Progenitor cell of endocrine pancreas (in vitro differentiated cells): ENCODE results near the gene NHP2. TPM values are rescaled to one million over a fixed set of nuclear protein-coding genes. Genes with fewer than 3 reads are reported as not detected.

Experiments used
- DNase-seq: peaks from one replicate; pipeline ENCODE4 v3.0.0; 2021; ENCODE audit warnings: low spot score; ENCODE audit not compliant: unreplicated experiment
- H3K27ac Mint-ChIP-seq: 2 replicates; pipeline ENCODE4 v1.8.0; 2021; ENCODE audit warnings: mild to moderate bottlenecking, moderate library complexity, mixed read lengths
- H3K27me3 Mint-ChIP-seq: 2 replicates; pipeline ENCODE4 v1.8.0; 2021; ENCODE audit warnings: mixed read lengths
- H3K36me3 Mint-ChIP-seq: 2 replicates; pipeline ENCODE4 v1.8.0; 2022; ENCODE audit warnings: mixed read lengths; ENCODE audit not compliant: insufficient read depth
- H3K4me1 Mint-ChIP-seq: 2 replicates; pipeline ENCODE4 v1.8.0; 2021; ENCODE audit warnings: low read depth, mixed read lengths
- H3K4me3 Mint-ChIP-seq: 2 replicates; pipeline ENCODE4 v1.8.0; 2021; ENCODE audit warnings: low read depth, mild to moderate bottlenecking, moderate library complexity, mixed read lengths
- H3K9me3 Mint-ChIP-seq: 2 replicates; pipeline ENCODE4 v1.8.0; 2021; ENCODE audit warnings: low read depth, mixed read lengths
- total RNA-seq: library from RNA; stranded (reverse); gene quantifications from 2 replicates; pipeline ENCODE4 v1.2.1, GENCODE V29; 2021
- TF ChIP-seq, protein P1 (sequence below): fragments of 200-600 bp; sonication (generic); IDR thresholded peaks from one replicate; pipeline ENCODE4 v1.5.0; 2021; ENCODE audit warnings: antibody characterized with exemption, mild to moderate bottlenecking; ENCODE audit not compliant: unreplicated experiment

The NHP2 gene
- total RNA-seq, 1 donor from 2014 or later: 114 TPM

- Mint-ChIP-seq H3K4me3 (no peak overlapping the region), H3K9me3 (no peaks in the 10 kb centered on the region), H3K27ac (no peak overlapping the region), H3K27me3 (peaks cover 3% of the 10 kb centered on the region), H3K4me1 (no peaks in the 10 kb centered on the region), H3K36me3 (no peaks in the 10 kb centered on the region)
- TF ChIP-seq, protein P1, sequence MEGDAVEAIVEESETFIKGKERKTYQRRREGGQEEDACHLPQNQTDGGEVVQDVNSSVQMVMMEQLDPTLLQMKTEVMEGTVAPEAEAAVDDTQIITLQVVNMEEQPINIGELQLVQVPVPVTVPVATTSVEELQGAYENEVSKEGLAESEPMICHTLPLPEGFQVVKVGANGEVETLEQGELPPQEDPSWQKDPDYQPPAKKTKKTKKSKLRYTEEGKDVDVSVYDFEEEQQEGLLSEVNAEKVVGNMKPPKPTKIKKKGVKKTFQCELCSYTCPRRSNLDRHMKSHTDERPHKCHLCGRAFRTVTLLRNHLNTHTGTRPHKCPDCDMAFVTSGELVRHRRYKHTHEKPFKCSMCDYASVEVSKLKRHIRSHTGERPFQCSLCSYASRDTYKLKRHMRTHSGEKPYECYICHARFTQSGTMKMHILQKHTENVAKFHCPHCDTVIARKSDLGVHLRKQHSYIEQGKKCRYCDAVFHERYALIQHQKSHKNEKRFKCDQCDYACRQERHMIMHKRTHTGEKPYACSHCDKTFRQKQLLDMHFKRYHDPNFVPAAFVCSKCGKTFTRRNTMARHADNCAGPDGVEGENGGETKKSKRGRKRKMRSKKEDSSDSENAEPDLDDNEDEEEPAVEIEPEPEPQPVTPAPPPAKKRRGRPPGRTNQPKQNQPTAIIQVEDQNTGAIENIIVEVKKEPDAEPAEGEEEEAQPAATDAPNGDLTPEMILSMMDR: no peak
- DNase-seq: no peak
Observed at GRCh38 chr5:178176791-178177190, 23.1 kb upstream of the NHP2 start.

- H3K36me3 Mint-ChIP-seq: no peaks in the 10 kb centered on the region
- no peak overlapping the region for H3K4me3 Mint-ChIP-seq
- H3K9me3 Mint-ChIP-seq: no peaks in the 10 kb centered on the region
- H3K27me3 Mint-ChIP-seq: peaks cover 6% of the 10 kb centered on the region
- H3K27ac Mint-ChIP-seq: no peak overlapping the region
- no peak for DNase-seq
- TF ChIP-seq, protein P1: no peak
- no peaks in the 10 kb centered on the region for H3K4me1 Mint-ChIP-seq
Observed at GRCh38 chr5:178174456-178174855, 20.8 kb upstream of the NHP2 start.

- H3K27ac Mint-ChIP-seq: no peak overlapping the region
- no peaks in the 10 kb centered on the region for H3K36me3 Mint-ChIP-seq
- H3K4me1 Mint-ChIP-seq: no peaks in the 10 kb centered on the region
- no peak overlapping the region for H3K4me3 Mint-ChIP-seq
- no peaks in the 10 kb centered on the region for H3K9me3 Mint-ChIP-seq
- DNase-seq: no peak
- H3K27me3 Mint-ChIP-seq: peaks cover 10% of the 10 kb centered on the region
- TF ChIP-seq, protein P1: no peak
Observed at GRCh38 chr5:178170455-178170854, 16.8 kb upstream of the NHP2 start.

DNA sequence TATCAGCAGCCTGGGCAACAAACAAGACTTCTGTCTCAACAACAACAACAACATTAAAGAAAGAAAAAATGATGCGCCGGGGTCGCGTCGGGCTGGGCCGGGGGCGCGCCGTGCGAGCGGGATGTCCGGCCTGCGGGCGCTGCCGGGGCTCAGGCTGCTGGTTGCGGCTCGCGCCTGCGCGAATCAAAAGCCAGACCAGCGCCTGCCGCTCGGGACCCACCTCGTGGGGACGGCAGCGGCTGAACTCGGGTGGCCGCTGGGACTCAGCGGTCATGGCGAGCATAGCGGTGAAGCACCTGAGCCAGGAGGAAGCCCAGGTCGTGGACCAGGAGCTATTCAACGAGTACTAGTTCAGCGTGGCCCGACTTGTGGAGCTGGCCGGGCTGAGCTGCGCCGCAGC, 11.9 kb upstream of the NHP2 start:
- TF ChIP-seq, protein P1: no peak
- H3K27ac Mint-ChIP-seq: no peak overlapping the region
- H3K9me3 Mint-ChIP-seq: no peaks in the 10 kb centered on the region
- H3K4me1 Mint-ChIP-seq: peaks cover 4% of the 10 kb centered on the region
- peaks cover 37% of the 10 kb centered on the region for H3K27me3 Mint-ChIP-seq
- H3K4me3 Mint-ChIP-seq: no peak overlapping the region
- no peak for DNase-seq
- no peaks in the 10 kb centered on the region for H3K36me3 Mint-ChIP-seq

DNA sequence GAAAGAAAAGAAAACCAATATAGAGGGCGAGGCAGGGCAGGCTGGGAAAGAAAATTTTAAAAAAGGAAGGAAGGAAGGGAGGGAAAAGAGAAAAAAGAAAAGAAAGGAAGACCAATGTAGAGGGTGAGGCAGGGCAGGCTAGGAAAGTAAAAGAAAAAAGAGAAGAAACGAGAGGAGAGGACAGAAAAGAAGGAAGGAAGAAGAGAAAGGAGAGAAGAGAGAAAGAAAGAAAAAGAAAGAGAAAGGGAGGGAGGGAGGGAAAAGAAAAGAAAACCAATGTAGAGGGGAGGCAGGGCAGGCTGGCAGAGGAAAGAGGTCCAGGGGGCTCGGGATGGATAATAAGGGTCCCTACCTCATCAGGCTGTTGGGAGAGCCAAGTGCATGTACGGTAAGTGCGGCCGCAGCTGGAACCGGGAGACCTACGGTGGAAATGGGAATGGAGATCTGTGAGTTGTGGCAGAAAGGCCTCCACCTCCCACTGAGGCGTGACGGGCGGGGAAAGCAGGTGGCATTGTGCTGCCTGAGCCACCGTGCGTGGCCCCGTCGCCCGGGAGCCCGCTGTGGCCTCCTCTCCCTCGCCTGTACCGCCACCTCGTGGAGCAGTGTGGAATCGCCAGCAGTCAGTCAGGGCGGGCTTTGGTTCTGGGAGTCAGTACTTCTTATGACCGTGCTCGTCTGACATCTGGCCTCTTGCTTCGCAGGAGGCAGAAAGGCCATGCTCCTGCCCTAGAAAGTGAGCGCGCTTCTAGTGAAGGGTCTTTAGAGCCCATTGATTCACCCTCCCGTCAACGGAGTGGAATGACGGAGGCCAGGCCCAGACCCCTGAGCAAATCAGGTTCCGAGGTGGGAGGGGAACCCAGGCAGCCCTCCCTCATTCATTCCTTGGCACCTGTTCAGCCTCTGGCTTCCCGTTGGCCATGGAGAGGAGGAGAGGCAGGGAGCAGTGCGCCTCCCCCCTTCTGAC, 10.4 kb upstream of the NHP2 start:
- Mint-ChIP-seq H3K27ac (no peak overlapping the region), H3K36me3 (no peaks in the 10 kb centered on the region), H3K9me3 (no peaks in the 10 kb centered on the region), H3K4me3 (peak overlapping the region; percentile 41), H3K27me3 (peaks cover 28% of the 10 kb centered on the region), H3K4me1 (peaks cover 4% of the 10 kb centered on the region)
- TF ChIP-seq, protein P1: peak; percentile 99
- peak; percentile 88 for DNase-seq
